ENCODE results near the gene PRRT1B. TPM values are rescaled to one million over a fixed set of nuclear protein-coding genes. Genes with fewer than 3 reads are reported as not detected.

Gene PRRT1B
- total RNA-seq, 1 donor from 2014 or later, result not detected

DNA sequence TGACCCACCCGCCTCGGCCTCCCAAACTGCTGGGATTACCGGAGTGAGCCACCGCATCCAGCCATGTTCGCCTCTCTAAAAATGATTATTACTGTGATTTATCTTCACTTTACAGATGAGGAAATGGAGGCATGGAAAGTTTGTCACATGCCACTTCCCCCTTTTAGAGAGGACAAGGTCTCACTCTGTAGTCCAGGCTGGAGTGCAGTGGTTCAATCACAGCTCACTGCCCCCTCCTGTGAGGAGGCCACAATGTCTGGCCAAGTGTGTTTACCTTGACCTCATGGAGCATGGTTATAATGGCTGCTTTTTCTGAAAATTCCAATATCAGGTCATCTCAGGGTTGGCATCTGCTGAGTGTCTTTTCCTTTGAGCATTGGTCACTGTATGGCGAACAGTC is 6.7 kb downstream of the PRRT1B start:
- H3K27me3 Mint-ChIP-seq (ENCODE audit: low read depth), result peaks cover 69% of the 10 kb centered on the region
- no peaks in the 10 kb centered on the region for H3K36me3 Mint-ChIP-seq
- DNase-seq (ENCODE audit: low spot score in 2 of 2, unreplicated experiment in 2 of 2), result no peak
- H3K4me1 Mint-ChIP-seq, result no peaks in the 10 kb centered on the region
- TF ChIP-seq, protein P1, sequence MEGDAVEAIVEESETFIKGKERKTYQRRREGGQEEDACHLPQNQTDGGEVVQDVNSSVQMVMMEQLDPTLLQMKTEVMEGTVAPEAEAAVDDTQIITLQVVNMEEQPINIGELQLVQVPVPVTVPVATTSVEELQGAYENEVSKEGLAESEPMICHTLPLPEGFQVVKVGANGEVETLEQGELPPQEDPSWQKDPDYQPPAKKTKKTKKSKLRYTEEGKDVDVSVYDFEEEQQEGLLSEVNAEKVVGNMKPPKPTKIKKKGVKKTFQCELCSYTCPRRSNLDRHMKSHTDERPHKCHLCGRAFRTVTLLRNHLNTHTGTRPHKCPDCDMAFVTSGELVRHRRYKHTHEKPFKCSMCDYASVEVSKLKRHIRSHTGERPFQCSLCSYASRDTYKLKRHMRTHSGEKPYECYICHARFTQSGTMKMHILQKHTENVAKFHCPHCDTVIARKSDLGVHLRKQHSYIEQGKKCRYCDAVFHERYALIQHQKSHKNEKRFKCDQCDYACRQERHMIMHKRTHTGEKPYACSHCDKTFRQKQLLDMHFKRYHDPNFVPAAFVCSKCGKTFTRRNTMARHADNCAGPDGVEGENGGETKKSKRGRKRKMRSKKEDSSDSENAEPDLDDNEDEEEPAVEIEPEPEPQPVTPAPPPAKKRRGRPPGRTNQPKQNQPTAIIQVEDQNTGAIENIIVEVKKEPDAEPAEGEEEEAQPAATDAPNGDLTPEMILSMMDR (IDR thresholded peaks at IDR 0.05; ENCODE audit: unreplicated experiment), result no peak
- no peak overlapping the region for H3K4me3 Mint-ChIP-seq
- no peaks in the 10 kb centered on the region for H3K9me3 Mint-ChIP-seq
- no peak overlapping the region for H3K27ac Mint-ChIP-seq

DNA sequence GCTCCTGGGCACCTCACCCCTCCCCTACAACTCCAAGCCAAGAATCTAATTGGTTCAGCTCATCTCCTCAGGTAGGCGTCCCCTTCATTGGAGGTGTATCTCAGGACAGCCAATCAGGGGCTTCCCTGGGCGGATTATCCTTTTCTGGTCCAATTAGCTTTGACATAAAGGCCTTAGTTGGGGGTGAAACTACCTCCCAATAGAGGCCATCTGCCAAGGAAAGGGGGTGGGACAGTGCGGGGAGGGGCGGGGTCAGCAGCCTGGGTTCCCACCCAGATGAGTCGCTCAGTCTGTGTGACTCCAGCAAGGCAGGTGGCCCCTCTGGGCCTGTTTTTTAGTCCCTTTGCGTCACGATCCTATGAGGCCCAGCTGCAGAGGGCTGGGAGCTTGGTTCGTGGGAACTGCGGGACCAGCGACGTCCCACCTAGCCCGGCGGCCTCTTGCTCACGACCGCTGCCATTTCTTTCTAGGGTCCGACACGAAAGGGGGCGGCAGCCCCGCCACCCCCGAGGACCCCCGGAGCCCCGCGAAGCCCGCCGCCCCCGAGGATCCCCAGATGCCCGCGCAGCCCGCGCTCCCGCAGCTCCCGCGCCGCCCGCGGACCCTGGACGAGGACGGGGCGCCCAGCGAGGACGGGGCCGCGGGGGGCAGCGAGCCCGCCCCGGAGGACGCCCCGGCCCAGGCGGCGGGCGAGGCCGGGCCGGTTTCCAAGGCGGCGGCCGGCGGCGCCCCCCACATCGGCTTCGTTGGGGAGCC is 8.9 kb downstream of the PRRT1B start:
- Mint-ChIP-seq H3K9me3 (no peaks in the 10 kb centered on the region), H3K4me3 (no peak overlapping the region), H3K27ac (no peak overlapping the region), H3K27me3 (ENCODE audit: low read depth) (peaks cover 55% of the 10 kb centered on the region), H3K4me1 (no peaks in the 10 kb centered on the region), H3K36me3 (no peaks in the 10 kb centered on the region)
- DNase-seq (ENCODE audit: low spot score in 2 of 2, unreplicated experiment in 2 of 2), result no peak
- TF ChIP-seq, protein P1 (IDR thresholded peaks at IDR 0.05; ENCODE audit: unreplicated experiment), result no peak

DNA sequence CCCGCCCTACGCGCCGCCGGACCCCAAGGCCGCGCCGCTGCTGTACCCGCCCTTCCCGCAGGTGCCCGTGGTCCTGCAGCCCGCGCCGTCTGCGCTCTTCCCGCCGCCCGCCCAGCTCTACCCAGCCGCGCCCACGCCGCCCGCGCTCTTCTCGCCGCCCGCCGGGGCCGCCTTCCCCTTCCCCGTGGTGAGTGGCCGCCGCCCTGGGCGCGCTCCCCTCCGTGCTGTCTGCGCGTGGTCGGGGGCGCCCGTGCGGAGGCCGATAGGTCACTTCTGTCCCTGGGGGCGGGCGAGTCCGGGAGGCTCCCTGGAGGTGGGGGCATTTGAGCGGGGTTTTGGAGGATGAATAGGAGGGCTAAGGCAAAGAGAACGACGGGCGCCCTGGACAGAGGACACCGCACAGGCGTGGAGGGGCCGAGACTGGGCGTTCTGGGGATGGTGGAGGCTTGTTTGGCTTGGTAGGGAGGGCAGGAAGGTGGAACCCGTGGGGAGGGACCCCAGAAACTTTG is 9.6 kb downstream of the PRRT1B start:
- peaks cover 3% of the 10 kb centered on the region for H3K36me3 Mint-ChIP-seq
- H3K27me3 Mint-ChIP-seq (ENCODE audit: low read depth), result peaks cover 51% of the 10 kb centered on the region
- no peak for DNase-seq (ENCODE audit: low spot score in 2 of 2, unreplicated experiment in 2 of 2)

DNA sequence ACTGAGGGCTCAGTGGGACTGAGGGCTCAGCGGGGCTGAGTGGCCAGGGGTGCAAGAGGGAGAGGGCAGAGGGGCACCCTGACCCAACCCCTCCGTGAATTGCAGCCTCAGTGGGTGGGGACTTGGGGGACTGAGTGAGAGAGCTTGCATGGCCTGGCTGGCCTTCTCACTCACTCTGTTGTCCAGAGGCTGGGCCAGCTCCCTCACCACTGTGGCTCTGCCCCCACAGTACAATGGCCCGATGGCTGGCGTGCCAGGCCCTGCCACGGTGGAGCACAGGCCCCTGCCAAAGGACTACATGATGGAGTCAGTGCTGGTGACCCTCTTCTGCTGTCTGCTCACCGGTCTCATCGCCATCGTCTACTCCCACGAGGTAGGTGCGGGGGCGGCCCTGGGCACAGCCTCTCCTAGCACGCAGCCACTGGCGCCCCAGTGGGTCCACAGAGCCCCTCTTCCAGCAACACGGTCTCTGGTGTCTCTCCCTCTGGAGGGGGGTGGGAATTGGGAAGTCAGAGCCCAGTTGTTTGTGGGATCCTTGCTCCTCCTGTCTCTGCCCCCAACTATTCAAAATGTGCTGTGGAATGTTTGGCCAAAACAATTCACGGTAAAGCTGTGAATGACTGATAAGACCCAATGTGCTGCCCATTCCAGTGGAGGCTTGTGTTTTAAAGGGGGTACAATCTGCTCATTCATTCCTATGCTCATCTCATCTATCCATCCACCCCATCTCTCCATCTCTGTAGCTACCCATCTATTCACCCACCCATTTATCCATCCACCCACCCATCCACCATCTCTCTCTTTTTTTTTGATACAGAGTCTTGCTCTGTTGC is 10.7 kb downstream of the PRRT1B start:
- Mint-ChIP-seq H3K36me3 (peaks cover 3% of the 10 kb centered on the region), H3K27ac (no peak overlapping the region), H3K27me3 (ENCODE audit: low read depth) (peaks cover 50% of the 10 kb centered on the region), H3K4me3 (no peak overlapping the region), H3K4me1 (no peaks in the 10 kb centered on the region), H3K9me3 (peaks cover 8% of the 10 kb centered on the region)
- TF ChIP-seq, protein P1 (IDR thresholded peaks at IDR 0.05; ENCODE audit: unreplicated experiment), result no peak
- no peak for DNase-seq (ENCODE audit: low spot score in 2 of 2, unreplicated experiment in 2 of 2)

More for the DNA sequence above, 9.6 kb downstream of the PRRT1B start:
- Mint-ChIP-seq H3K4me1 (no peaks in the 10 kb centered on the region), H3K4me3 (peak overlapping the region; percentile 43), H3K9me3 (peaks cover 4% of the 10 kb centered on the region), H3K27ac (no peak overlapping the region)
- TF ChIP-seq, protein P1 (IDR thresholded peaks at IDR 0.05; ENCODE audit: unreplicated experiment), result no peak

DNA sequence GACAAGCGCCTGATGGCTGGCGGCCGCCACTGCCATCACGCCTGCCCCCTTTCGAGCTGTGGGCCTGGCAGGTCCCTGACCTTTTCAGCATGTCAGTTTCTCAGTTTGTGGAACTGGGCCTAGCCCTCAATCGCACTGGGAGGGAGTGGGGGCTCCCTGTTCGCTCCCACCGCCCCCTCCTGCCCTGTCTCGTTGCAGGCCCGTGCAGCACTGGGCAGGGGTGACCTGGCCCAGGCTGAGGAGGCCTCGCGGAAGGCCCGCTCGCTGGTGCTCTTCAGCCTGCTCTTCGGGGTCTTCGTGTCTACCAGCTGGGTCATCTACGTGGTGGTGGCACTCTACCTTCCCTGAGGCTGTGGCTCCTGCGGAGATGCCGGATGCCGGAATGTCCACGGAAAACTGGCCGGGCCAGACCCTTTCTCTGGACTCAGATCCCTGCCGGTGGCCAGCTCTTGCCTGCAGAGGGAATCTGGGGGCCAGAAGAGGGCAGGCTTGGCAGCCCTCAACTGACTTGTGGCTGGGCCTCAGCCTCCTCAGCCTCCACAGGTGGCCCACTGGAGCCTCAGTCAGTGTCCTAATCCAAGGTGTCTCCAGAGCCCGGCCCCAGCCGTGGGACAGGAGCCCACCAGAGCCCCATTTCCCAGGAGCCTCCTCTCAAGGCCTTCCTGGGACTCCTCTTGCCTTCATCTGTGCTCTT is 12.7 kb downstream of the PRRT1B start:
- H3K4me3 Mint-ChIP-seq, result no peak overlapping the region
- no peak overlapping the region for H3K27ac Mint-ChIP-seq
- peaks cover 5% of the 10 kb centered on the region for H3K4me1 Mint-ChIP-seq
- H3K9me3 Mint-ChIP-seq, result peaks cover 13% of the 10 kb centered on the region
- TF ChIP-seq, protein P1 (IDR thresholded peaks at IDR 0.05; ENCODE audit: unreplicated experiment), result no peak
- H3K27me3 Mint-ChIP-seq (ENCODE audit: low read depth), result peaks cover 39% of the 10 kb centered on the region
- no peak for DNase-seq (ENCODE audit: low spot score in 2 of 2, unreplicated experiment in 2 of 2)
- peaks cover 3% of the 10 kb centered on the region for H3K36me3 Mint-ChIP-seq
